ENCODE data around the gene SLC19A1.

SLC19A1 gene

DNA sequence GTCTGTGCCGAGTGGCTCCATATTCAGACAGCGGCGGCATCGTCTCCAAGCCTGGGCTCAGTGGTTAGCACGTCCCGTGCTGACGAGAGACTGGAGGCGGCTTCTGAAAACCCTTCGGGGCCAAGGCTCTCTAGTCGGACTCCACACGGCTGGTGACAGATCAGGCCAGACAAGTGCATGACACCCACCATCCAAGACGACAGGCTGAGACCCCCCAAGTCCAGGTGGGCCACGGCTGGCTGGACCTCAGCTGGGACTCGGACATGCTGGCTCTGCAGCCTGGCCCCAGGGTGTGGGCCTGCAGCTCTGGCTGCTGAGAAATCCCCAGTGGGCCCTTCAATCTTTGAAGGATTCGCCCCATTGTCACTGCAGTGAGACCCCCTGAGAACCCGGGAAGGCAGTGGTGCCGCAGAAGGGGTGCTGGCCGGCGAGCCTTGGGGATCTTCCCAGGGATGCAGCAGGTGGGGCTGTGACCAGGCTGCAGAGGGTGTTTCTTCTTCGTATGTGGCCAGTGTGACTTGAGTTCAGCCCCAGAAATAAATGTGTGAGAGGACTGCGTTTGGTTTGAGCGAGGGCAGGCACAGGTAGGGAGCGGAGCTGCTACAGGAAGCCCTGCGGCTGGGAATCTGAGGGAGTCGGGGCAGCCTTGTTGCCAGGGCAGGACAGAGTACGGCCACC is 15.9 kb upstream of the SLC19A1 start:
- DNase-seq (ENCODE audit: low spot score) = no peak

GRCh38 chr21:45557616-45558043 is 15.4 kb upstream of the SLC19A1 start:
- DNase-seq (ENCODE audit: low spot score) = no peak

DNA sequence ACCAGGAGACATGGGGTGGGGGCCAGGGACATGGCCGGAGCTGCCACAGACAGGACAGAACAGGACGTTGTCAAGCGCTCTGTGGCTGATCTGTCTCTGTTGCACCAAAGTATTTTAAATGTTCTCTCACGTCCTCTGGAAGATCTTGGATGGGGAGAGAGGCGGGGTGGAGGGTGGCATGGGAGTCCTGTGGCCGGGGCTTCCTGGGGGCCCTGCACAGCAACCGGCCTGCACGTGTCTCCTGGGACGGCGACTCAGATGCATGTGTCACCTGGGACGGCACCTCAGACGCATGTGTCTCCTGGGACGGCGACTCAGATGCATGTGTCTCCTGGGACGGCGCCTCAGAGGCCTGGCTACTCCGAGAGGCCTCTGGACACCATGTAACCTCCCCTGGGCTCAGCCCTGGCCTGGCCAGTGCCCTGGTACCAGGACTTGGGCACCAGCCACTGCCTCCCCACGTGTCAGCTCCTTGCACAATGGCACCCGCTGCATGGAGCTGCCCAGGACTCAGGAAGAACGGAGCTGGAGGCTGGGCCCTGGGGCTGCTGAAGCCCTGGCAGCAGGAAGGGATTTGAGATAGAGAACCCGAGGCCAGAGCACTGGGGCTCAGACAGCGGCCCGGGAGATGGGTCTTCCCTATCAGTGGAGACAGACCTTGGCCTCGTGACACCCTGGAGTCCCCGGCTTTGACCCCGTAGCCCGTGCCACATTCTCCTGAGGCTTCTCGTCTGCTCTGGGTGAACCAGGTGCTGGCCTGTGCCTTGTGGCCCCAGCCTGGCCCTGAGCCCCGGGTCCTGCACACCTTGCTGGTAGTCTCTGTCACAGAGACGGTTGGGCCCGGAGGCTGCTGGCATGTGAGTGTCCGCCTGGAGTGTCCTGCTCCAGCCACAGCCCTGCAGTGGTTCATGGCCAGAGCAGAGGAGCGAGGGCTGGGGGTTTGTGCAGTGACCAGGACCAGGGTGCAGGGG is 14.7 kb upstream of the SLC19A1 start:
- no peak for DNase-seq (ENCODE audit: low spot score)

DNA sequence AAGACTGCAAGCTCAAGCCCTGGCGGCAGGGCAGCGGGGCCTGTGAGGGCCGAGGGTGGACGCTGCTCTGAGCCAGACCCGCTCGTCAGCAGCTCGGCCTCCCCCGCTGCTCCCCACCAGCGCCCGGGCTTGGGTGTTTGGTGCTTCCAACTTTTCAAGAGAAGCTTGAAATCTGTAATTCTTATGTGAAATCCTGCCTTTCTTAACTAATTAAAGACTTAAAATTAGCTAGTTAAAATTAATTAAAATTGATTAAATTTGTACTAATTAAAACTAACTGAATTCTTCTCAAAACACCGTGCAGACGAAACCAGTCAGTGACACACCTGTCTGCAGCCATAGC is 14.0 kb upstream of the SLC19A1 start:
- DNase-seq (ENCODE audit: low spot score) = no peak

GRCh38 chr21:45555557-45556301 is 13.5 kb upstream of the SLC19A1 start:
- peak; percentile 94 for DNase-seq (ENCODE audit: low spot score)

DNA sequence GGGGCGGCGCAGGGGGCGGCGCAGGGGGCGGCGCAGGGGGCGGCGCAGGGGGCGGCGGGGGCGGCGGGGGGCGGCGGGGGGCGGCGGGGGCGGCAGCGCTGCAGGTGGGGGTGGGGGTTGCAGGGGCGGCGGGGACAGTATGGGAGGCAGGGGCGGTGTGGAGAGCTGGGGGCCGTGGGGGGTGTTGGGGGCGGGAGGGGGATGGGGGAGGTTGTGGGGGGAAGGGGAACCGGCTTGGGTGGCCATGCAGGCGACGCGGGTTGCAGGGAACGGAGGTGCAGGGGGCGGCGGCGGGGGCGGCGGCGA is 13.0 kb upstream of the SLC19A1 start:
- DNase-seq (ENCODE audit: low spot score) = no peak

GRCh38 chr21:45554477-45555175 is 12.4 kb upstream of the SLC19A1 start:
- DNase-seq (ENCODE audit: low spot score) = peak; percentile 94

- no peak for DNase-seq (ENCODE audit: low spot score)
Measured at GRCh38 chr21:45552696-45553391, 10.6 kb upstream of the SLC19A1 start.

- DNase-seq (ENCODE audit: low spot score) = no peak
Measured at GRCh38 chr21:45551783-45552695, 9.8 kb upstream of the SLC19A1 start.

GRCh38 chr21:45551316-45551715 is 9.1 kb upstream of the SLC19A1 start:
- peak; percentile 70 for DNase-seq (ENCODE audit: low spot score)

DNA sequence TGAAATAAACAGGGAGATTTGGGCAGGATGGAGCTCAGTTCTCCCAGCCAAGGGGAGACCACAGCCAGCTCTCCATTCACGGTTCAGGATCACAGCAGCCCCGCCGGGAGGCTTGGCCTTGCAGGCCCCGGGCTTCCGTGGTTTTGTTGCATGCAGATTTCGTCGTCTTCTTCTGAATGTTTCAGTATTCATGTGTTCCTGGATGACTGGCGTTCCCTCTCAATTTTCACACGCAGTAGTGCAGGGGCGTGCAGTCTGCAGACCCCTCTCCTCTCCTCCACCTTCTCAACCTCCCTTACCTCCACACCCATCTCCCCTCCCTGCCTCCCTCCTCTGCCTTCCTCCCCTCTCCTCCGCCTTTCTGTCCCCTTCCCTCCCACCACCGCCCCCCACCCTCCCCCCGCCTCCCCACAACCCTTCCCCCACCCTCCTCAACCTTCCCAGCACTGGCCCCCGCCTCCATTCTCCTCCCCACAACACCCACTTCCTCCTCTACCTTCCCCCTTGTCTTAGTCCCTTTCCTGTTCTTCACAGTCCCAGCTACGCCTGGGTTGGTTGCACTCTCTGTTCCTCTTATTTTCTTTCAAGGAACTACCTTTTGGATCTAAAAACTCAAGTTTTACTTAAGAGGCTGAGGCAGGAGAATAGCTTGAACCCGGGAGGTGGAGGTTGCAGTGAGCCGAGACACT is 8.4 kb upstream of the SLC19A1 start:
- DNase-seq (ENCODE audit: low spot score) = no peak

DNA sequence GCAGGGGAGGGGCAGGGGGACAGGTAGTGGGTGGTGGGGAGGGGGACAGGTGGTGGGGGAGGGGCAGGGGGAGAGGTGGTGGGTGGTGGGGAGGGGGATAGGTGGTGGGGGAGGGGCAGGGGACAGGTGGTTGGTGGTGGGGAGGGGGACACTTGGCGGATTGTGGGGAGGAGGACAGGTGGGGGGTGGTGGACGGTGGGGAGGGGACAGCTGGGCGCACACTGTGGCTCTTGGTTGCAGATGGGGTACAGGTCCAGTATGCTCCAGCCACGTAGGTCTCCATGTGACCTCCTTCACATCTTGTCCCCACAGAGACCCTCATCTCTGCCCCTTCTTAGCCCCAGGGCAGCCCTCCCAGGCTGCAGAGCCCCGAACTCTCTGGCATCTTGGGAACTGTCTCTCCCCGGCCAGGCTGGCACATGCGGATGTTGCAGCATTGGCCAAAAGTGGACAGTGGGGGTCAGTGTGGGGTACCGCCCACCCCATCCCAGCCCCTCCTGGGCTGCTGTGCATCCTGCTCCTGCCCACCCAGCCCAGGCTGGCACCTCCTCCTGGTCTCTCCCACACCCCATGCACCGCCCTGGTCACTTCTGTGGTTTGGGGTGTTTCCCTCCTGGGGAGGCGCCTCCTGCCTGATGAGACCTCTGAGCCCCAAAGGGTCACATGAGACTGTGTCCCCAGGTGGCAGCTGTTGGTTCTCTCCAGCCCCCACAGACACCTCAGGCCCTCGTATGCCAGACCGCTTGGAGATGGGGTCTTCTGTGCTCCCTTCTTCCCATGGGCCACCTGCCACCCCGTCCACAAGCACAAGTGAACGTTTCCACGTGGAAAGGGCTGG is 7.6 kb upstream of the SLC19A1 start:
- no peak for DNase-seq (ENCODE audit: low spot score)

GRCh38 chr21:45548711-45549491 is 6.7 kb upstream of the SLC19A1 start:
- no peak for DNase-seq (ENCODE audit: low spot score)

GRCh38 chr21:45547545-45547900 is 5.3 kb upstream of the SLC19A1 start:
- DNase-seq (ENCODE audit: low spot score) = no peak

DNA sequence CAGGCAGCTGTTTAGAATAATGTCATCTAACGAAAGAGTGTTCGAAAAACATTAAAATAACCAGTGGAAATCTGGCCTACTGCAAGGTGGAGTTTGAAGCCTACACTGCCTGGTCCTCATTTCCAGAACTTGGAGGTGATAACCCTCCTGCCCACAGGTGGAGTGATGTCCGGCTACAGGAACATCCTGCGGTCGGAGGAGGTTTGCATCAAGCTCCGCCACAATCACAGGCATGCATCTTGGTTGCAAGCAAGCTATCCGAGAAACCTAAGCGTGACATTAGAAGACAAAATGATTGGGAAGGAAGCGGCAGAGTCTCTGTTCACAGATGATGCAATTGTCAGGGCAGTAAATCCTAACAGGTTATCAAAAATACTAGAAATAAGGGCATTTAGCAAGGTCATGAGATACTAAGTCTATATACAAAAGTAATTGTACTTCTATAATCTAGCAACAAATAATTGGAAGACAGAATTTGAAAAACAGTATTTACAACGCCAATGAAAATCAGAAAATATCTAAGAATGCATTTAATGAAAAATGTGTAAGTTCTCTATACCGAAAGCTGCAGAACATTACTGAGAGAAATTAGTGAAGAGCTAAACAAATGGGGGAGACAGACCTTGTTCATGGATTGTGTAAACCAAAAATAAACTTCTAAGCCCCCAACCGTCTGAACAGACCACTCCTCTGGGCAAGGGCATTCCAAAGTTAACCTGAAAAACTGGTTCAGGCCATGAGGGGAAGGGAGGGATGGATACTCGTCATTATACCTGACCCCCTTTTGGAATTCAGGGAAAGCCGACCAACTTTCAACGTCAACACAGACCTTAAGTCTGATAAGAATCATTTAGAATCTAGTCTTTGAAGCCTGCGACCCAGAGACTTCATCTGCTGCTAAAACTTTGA is 4.7 kb upstream of the SLC19A1 start:
- DNase-seq (ENCODE audit: low spot score) = no peak

DNA sequence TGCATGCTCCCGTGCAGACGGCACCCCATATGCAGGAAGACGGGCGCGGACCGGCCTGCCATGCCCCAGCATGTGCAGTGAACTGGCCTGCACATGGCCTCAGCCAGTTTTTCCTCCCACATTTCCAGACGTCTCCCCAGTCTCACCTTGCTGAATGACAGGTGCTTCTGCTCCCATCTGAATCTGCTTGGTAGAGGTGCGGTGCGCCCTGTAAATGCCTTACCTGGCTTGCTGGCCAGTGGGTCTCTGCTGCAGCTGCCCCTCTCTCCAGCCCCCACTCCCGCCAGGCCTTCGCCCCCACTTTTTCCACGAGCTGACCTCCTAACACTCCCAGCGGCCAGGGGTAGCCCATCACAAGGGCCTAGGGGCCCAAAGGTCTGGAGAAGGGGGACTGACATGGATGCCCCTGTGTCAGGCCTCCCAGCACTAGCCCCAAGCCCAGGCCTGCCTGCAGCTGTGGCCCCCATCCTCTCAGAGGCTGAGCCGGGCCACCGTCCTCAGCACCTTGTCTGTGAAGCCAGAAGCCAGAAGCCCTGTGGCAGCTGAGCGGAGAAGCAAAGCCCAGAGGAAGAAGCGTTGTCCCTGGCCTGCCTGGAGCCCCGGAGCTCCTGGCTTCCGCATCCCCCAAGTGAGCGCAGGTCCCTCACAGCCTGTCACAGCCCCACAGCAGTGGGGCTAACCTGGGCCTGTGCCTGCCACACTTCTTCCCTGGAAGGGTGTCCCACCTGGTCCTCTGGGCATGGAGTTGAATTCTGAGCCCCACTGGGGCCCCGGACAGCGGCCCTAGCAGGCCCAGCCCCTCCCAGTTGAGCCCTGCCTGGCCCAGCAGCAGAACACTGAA is 3.7 kb upstream of the SLC19A1 start:
- DNase-seq (ENCODE audit: low spot score) = no peak
